ENCODE data around the gene PALM3. TPM values are rescaled to one million over a fixed set of nuclear protein-coding genes. Genes with fewer than 3 reads are reported as not detected.
A peak's percentile ranks its signal among the peaks of the same experiment; 100 is the strongest.
"Not testable (repeated sequence)": the region's sequence is repeated elsewhere in the genome, so short reads cannot be mapped to it uniquely, and the experiment has no call there.

Gene PALM3
- total and polyA plus RNA-seq, 2 experiments from 2014 or later, result 16.6 to 45.8 TPM

DNA sequence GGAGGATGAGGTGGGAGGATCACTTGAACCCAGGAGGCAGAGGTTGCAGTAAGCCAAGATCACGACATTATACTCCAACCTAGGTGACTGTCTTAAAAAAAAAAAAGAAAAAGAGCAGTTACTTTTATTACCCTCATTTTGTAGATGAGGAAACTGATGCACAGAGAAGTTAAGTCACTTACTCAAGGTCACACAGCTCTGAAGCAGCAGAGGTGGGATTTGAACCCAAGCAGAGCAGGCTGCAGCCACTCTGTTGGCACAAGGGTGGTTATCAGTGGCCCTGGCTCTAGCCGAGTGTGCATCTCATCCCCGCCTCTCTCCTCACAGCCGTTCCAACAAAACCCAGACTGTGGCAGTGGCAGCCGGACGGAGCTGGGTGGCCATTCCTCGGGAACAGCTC is 22.7 kb downstream of the PALM3 start (continued):
- TF ChIP-seq, protein P1, sequence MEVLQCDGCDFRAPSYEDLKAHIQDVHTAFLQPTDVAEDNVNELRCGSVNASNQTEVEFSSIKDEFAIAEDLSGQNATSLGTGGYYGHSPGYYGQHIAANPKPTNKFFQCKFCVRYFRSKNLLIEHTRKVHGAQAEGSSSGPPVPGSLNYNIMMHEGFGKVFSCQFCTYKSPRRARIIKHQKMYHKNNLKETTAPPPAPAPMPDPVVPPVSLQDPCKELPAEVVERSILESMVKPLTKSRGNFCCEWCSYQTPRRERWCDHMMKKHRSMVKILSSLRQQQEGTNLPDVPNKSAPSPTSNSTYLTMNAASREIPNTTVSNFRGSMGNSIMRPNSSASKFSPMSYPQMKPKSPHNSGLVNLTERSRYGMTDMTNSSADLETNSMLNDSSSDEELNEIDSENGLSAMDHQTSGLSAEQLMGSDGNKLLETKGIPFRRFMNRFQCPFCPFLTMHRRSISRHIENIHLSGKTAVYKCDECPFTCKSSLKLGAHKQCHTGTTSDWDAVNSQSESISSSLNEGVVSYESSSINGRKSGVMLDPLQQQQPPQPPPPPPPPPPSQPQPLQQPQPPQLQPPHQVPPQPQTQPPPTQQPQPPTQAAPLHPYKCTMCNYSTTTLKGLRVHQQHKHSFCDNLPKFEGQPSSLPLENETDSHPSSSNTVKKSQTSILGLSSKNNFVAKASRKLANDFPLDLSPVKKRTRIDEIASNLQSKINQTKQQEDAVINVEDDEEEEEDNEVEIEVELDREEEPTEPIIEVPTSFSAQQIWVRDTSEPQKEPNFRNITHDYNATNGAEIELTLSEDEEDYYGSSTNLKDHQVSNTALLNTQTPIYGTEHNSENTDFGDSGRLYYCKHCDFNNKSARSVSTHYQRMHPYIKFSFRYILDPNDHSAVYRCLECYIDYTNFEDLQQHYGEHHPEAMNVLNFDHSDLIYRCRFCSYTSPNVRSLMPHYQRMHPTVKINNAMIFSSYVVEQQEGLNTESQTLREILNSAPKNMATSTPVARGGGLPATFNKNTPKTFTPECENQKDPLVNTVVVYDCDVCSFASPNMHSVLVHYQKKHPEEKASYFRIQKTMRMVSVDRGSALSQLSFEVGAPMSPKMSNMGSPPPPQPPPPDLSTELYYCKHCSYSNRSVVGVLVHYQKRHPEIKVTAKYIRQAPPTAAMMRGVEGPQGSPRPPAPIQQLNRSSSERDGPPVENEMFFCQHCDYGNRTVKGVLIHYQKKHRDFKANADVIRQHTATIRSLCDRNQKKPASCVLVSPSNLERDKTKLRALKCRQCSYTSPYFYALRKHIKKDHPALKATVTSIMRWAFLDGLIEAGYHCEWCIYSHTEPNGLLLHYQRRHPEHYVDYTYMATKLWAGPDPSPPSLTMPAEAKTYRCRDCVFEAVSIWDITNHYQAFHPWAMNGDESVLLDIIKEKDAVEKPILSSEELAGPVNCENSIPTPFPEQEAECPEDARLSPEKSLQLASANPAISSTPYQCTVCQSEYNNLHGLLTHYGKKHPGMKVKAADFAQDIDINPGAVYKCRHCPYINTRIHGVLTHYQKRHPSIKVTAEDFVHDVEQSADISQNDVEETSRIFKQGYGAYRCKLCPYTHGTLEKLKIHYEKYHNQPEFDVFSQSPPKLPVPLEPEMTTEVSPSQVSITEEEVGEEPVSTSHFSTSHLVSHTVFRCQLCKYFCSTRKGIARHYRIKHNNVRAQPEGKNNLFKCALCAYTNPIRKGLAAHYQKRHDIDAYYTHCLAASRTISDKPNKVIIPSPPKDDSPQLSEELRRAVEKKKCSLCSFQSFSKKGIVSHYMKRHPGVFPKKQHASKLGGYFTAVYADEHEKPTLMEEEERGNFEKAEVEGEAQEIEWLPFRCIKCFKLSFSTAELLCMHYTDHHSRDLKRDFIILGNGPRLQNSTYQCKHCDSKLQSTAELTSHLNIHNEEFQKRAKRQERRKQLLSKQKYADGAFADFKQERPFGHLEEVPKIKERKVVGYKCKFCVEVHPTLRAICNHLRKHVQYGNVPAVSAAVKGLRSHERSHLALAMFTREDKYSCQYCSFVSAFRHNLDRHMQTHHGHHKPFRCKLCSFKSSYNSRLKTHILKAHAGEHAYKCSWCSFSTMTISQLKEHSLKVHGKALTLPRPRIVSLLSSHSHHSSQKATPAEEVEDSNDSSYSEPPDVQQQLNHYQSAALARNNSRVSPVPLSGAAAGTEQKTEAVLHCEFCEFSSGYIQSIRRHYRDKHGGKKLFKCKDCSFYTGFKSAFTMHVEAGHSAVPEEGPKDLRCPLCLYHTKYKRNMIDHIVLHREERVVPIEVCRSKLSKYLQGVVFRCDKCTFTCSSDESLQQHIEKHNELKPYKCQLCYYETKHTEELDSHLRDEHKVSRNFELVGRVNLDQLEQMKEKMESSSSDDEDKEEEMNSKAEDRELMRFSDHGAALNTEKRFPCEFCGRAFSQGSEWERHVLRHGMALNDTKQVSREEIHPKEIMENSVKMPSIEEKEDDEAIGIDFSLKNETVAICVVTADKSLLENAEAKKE (CRISPR knock-in tag; IDR thresholded peaks at IDR 0.05), result no peak
- TF ChIP-seq CREB1 (CRISPR knock-in tag; IDR thresholded peaks at IDR 0.05; ENCODE audit: low read depth), result no peak

DNA sequence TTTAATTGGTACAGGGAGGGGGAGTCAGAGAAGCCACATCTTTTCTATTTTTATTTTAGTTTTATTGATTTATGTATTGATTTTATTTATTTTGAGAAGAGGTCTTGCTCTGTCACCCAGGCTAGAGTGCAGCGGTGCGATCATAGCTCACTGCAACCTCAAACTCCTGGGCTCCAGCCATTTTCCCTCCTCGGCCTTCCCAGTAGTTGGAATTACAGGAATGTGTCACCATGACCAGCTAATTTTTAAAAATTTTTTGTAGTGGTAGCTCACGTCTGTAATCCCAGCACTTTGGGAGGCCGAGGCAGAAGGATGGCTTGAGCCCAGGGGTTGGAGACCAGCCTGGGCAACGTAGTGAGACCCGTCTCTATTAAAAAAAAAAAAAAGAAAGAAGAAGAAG is 26.2 kb downstream of the PALM3 start:
- H3K36me3 Mint-ChIP-seq (ENCODE audit: low read depth), result no peaks in the 10 kb centered on the region; the same call in 2 of the 3 replicates

DNA sequence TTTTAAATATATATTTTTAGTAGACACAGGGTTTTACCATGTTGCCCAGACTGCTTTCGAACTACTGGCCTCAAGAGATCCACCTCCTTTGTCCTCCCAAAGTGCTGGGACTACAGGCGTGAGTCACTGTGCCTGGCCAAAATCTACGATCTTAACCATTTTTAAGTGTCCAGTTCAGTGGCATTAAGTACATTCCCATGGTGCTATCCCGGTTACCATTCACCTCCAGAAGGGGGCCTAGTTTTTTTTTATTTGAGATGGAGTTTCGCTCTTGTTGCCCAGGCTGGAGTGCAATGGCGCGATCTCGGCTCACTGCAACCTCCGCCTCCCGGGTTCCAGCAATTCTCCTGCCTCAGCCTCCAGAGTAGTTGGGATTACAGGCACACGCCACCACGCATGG is 26.7 kb downstream of the PALM3 start:
- DNase-seq (ENCODE audit: low spot score), result peak; percentile 34
- H3K79me2 ChIP-seq (replicated peaks; ENCODE audit: insufficient read depth); H3K4me3 ChIP-seq; H3K9me2 ChIP-seq (ENCODE audit: insufficient read depth); H3F3A ChIP-seq (replicated peaks; ENCODE audit: low read depth); H3K4me3 Mint-ChIP-seq; H3K27ac ChIP-seq (ENCODE audit: low read depth); H3K27me3 ChIP-seq (ENCODE audit: insufficient read depth); H3K4me2 ChIP-seq; H3K9me3 Mint-ChIP-seq; ATAC-seq; H3K36me3 Mint-ChIP-seq (ENCODE audit: low read depth); H3K4me1 ChIP-seq (ENCODE audit: insufficient read depth); H2AFZ ChIP-seq; H4K20me1 ChIP-seq (replicated peaks; ENCODE audit: insufficient read depth); H3K27ac Mint-ChIP-seq; H3K36me3 ChIP-seq (ENCODE audit: insufficient read depth); H3K4me1 Mint-ChIP-seq: not testable (repeated sequence)
- TF ChIP-seq, protein P2, sequence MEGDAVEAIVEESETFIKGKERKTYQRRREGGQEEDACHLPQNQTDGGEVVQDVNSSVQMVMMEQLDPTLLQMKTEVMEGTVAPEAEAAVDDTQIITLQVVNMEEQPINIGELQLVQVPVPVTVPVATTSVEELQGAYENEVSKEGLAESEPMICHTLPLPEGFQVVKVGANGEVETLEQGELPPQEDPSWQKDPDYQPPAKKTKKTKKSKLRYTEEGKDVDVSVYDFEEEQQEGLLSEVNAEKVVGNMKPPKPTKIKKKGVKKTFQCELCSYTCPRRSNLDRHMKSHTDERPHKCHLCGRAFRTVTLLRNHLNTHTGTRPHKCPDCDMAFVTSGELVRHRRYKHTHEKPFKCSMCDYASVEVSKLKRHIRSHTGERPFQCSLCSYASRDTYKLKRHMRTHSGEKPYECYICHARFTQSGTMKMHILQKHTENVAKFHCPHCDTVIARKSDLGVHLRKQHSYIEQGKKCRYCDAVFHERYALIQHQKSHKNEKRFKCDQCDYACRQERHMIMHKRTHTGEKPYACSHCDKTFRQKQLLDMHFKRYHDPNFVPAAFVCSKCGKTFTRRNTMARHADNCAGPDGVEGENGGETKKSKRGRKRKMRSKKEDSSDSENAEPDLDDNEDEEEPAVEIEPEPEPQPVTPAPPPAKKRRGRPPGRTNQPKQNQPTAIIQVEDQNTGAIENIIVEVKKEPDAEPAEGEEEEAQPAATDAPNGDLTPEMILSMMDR (conservative IDR thresholded peaks at IDR 0.05; ENCODE audit: low read depth in 2 of 2), result peak; percentile 1 to 28; a peak in 1 of 4 replicates
- peaks cover 15% of the 10 kb centered on the region for H3K27me3 Mint-ChIP-seq (ENCODE audit: insufficient read depth, low read depth, poor library complexity)

More for the DNA sequence above, 26.2 kb downstream of the PALM3 start:
- TF ChIP-seq STAT1 (IDR thresholded peaks at IDR 0.05; ENCODE audit: unreplicated experiment) (no peak), EZH2phosphoT487 (IDR thresholded peaks at IDR 0.05; ENCODE audit: unreplicated experiment) (no peak), EZH2 (IDR thresholded peaks at IDR 0.05; ENCODE audit: low read depth, unreplicated experiment) (no peak), NANOG (IDR thresholded peaks at IDR 0.05; ENCODE audit: borderline replicate concordance) (no peak)
- Histone ChIP-seq H3K9me2 (ENCODE audit: insufficient read depth) (no peaks in the 10 kb centered on the region), H3K79me2 (replicated peaks; ENCODE audit: insufficient read depth) (no peaks in the 10 kb centered on the region), H3K27me3 (ENCODE audit: insufficient read depth) (peaks cover 7% of the 10 kb centered on the region; the same call in 1 of the 2 replicates), H3F3A (replicated peaks; ENCODE audit: low read depth) (peaks cover 4% of the 10 kb centered on the region; the same call in 1 of the 2 replicates), H3K4me3 (no peak overlapping the region), H3K36me3 (ENCODE audit: insufficient read depth) (no peaks in the 10 kb centered on the region), H3K4me2 (no peak overlapping the region), H3K4me1 (ENCODE audit: insufficient read depth) (peaks cover 4% of the 10 kb centered on the region; the same call in 1 of the 2 replicates), H4K20me1 (replicated peaks; ENCODE audit: insufficient read depth) (no peaks in the 10 kb centered on the region), H3K27ac (ENCODE audit: low read depth) (no peak overlapping the region), H2AFZ (no peak overlapping the region)
- DNase-seq (ENCODE audit: low spot score) (no peak), ATAC-seq (no peak)
- H3K4me3 Mint-ChIP-seq, result no peak overlapping the region
- peaks cover 4% of the 10 kb centered on the region for H3K4me1 Mint-ChIP-seq
- H3K9me3 Mint-ChIP-seq, result no peaks in the 10 kb centered on the region
- peaks cover 10% of the 10 kb centered on the region for H3K27me3 Mint-ChIP-seq (ENCODE audit: insufficient read depth, low read depth, poor library complexity)
- no peak overlapping the region for H3K27ac Mint-ChIP-seq

Data from GM23338 (cell line).